SU-DHL-6 (cell line): ENCODE data around the gene ASB11.

Source experiments
- H2AFZ ChIP-seq: fragments of 200-600 bp; sonication (generic); 2 replicates; pipeline ENCODE4 v1.6.1; 2014; ENCODE audit warnings: low read depth, mild to moderate bottlenecking, moderate library complexity, mixed read lengths, antibody characterized with exemption, low read length; ENCODE audit not compliant: severe bottlenecking
- H3F3A ChIP-seq: fragments of 200-600 bp; shearing (Covaris generic); 2 replicates; pipeline ENCODE4 v1.6.0; 2016; ENCODE audit warnings: antibody characterized with exemption, mild to moderate bottlenecking; ENCODE audit not compliant: insufficient read depth
- H3K27ac ChIP-seq: fragments of 200-600 bp; sonication (generic); 2 replicates; pipeline ENCODE4 v1.5.1; 2016; ENCODE audit warnings: low read depth, mild to moderate bottlenecking, low read length, moderate library complexity, mixed read lengths
- H3K27me3 ChIP-seq: fragments of 200-600 bp; sonication (generic), shearing (Covaris generic); 2 replicates; pipeline ENCODE4 v1.6.0; 2014; ENCODE audit warnings: mild to moderate bottlenecking, low read length
- H3K36me3 ChIP-seq: fragments of 200-600 bp; sonication (generic); 2 replicates; pipeline ENCODE4 v1.6.1; 2014; ENCODE audit warnings: mild to moderate bottlenecking, low read length, mixed read lengths
- H3K4me2 ChIP-seq: fragments of 300-600, 200-600 bp; shearing (Covaris generic), sonication (generic); 2 replicates; pipeline ENCODE4 v1.6.0; 2014; ENCODE audit warnings: low read length, low read depth, mild to moderate bottlenecking; ENCODE audit not compliant: poor library complexity, severe bottlenecking
- H3K4me3 ChIP-seq: fragments of 200-600 bp; sonication (generic); 2 replicates; pipeline ENCODE4 v1.5.1; 2014; ENCODE audit warnings: antibody characterized with exemption, low read length, mild to moderate bottlenecking, mixed read lengths; ENCODE audit not compliant: insufficient read depth, poor library complexity, severe bottlenecking
- H3K79me2 ChIP-seq: fragments of 200-600 bp; sonication (generic); 2 replicates; pipeline ENCODE4 v1.6.1; 2014; ENCODE audit warnings: mild to moderate bottlenecking, low read length, moderate library complexity; ENCODE audit not compliant: insufficient read depth
- H3K9ac ChIP-seq: fragments of 200-600 bp; sonication (generic); 2 replicates; pipeline ENCODE4 v1.7.0; 2014; ENCODE audit warnings: mild to moderate bottlenecking, low read length
- H3K9me2 ChIP-seq: fragments of 200-600 bp; sonication (generic); replicated peaks from 2 replicates; pipeline ENCODE4 v1.6.1; 2014; ENCODE audit warnings: low read length; ENCODE audit not compliant: insufficient read depth
- H3K9me3 ChIP-seq: fragments of 200-600 bp; sonication (generic); 2 replicates; pipeline ENCODE4 v1.6.1; 2014; ENCODE audit warnings: low read length, mixed read lengths; ENCODE audit not compliant: insufficient read depth
- H4K20me1 ChIP-seq: fragments of 200-600 bp; sonication (generic); 2 replicates; pipeline ENCODE4 v1.6.1; 2014; ENCODE audit warnings: low read depth, mild to moderate bottlenecking, antibody characterized with exemption, low read length, moderate library complexity, mixed read lengths
- EZH2phosphoT487 ChIP-seq: fragments of 200-600 bp; sonication (generic), shearing (Covaris generic); conservative IDR thresholded peaks from 2 replicates; pipeline ENCODE4 v1.6.1; 2018; ENCODE audit warnings: mild to moderate bottlenecking, antibody characterized with exemption, low read length, moderate library complexity, mixed read lengths
- TF ChIP-seq, protein P1 (sequence below): fragments of 200-600 bp; sonication (generic); IDR thresholded peaks from one replicate; pipeline ENCODE4 v1.5.1; 2017; ENCODE audit warnings: antibody characterized with exemption, mild to moderate bottlenecking, low read length, moderate library complexity; ENCODE audit not compliant: insufficient read depth, poor library complexity, severe bottlenecking

The ASB11 gene

DNA sequence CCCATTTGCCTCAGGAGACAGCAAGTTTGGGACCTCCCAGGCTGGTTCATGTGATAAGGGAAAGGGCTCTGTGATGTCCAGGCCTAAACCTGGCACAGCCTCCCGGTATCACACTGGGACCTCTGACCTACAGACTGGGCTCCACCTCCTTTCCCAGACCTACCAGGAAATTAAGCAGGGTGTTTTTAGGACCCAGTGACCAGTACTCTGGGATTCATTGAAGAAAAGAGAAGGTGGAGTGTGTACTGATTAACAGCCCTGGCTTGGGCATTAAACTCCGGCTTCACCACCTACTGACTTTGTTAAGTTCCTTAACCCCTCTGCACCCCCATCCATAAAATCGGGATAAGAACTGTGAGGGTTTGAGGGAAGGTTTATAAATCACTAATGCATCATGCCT is 74.1 kb downstream of the ASB11 start:
- H3K27me3 ChIP-seq: no peaks in the 10 kb centered on the region
- H3K27ac ChIP-seq: no peak overlapping the region
- no peaks in the 10 kb centered on the region for H3K79me2 ChIP-seq
- no peaks in the 10 kb centered on the region for H3K36me3 ChIP-seq
- no peak overlapping the region for H3K4me2 ChIP-seq
- H3K9me2 ChIP-seq: no peaks in the 10 kb centered on the region
- no peak overlapping the region for H3K9ac ChIP-seq
- H3K4me3 ChIP-seq: no peak overlapping the region
- TF ChIP-seq, protein P1, sequence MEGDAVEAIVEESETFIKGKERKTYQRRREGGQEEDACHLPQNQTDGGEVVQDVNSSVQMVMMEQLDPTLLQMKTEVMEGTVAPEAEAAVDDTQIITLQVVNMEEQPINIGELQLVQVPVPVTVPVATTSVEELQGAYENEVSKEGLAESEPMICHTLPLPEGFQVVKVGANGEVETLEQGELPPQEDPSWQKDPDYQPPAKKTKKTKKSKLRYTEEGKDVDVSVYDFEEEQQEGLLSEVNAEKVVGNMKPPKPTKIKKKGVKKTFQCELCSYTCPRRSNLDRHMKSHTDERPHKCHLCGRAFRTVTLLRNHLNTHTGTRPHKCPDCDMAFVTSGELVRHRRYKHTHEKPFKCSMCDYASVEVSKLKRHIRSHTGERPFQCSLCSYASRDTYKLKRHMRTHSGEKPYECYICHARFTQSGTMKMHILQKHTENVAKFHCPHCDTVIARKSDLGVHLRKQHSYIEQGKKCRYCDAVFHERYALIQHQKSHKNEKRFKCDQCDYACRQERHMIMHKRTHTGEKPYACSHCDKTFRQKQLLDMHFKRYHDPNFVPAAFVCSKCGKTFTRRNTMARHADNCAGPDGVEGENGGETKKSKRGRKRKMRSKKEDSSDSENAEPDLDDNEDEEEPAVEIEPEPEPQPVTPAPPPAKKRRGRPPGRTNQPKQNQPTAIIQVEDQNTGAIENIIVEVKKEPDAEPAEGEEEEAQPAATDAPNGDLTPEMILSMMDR: no peak
- TF ChIP-seq EZH2phosphoT487: no peak
- no peak overlapping the region for H2AFZ ChIP-seq
- no peaks in the 10 kb centered on the region for H3F3A ChIP-seq
- H4K20me1 ChIP-seq: no peaks in the 10 kb centered on the region
- no peaks in the 10 kb centered on the region for H3K9me3 ChIP-seq

DNA sequence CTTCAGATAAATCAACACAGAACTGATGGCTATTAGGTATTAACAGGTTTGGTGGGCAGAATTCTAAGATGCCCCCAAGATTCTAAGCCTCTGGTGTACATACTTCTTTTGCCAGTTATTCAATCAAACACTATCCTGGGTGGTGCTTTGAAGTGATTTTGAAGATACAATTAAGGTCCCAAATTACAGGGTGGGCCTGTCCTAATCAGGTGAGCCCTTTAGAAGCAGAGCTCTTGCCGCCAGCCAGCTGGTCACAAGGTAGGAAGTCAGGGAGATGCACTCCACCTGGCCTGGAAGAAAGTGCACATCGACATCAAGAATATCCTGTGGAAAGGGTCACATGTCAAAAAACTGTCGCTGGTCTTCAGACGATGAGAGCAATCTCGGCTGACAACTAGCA is 75.0 kb downstream of the ASB11 start:
- Histone ChIP-seq H3K27me3 (no peaks in the 10 kb centered on the region), H3K9ac (no peak overlapping the region), H2AFZ (no peak overlapping the region), H3K9me3 (no peaks in the 10 kb centered on the region), H3K9me2 (no peaks in the 10 kb centered on the region), H3K79me2 (no peaks in the 10 kb centered on the region), H3K4me2 (no peak overlapping the region), H3K4me3 (no peak overlapping the region), H3K36me3 (no peaks in the 10 kb centered on the region), H3K27ac (no peak overlapping the region), H3F3A (no peaks in the 10 kb centered on the region), H4K20me1 (no peaks in the 10 kb centered on the region)
- no peak for TF ChIP-seq EZH2phosphoT487
- TF ChIP-seq, protein P1: no peak

DNA sequence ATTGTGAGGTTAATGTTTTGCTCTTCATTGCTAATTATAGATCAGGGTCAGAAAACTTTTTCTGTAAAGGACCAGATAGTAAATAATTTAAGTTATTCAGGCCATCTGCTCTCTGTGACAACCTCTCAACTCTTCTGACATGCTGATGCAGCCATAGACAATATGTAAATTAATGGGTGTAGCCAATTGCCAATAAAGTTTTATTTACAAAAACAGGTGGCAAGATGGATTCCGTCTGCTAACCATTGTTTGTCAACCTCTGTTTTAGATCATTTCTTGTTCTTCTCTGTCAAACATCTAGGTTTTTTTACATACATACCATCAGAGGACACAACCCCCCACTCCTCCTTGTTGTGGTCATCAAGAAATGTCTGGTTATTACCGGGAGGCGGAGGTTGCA is 79.3 kb downstream of the ASB11 start:
- TF ChIP-seq, protein P1: no peak
- no peak for TF ChIP-seq EZH2phosphoT487
- Histone ChIP-seq H3K9me2 (no peaks in the 10 kb centered on the region), H3K4me2 (no peak overlapping the region), H3K9me3 (no peaks in the 10 kb centered on the region), H3K9ac (no peak overlapping the region), H4K20me1 (no peaks in the 10 kb centered on the region), H3F3A (no peaks in the 10 kb centered on the region), H3K27ac (no peak overlapping the region), H3K27me3 (no peaks in the 10 kb centered on the region), H3K4me3 (no peak overlapping the region), H3K36me3 (no peaks in the 10 kb centered on the region), H2AFZ (no peak overlapping the region), H3K79me2 (no peaks in the 10 kb centered on the region)
